GM19324 (cell line): ENCODE data around the gene PAIP1.
"Not testable (repeated sequence)": the region's sequence is repeated elsewhere in the genome, so short reads cannot be mapped to it uniquely, and the experiment has no call there.

Source experiments
- ATAC-seq: cut with Tn5 transposase; IDR thresholded peaks from one replicate; pipeline ENCODE4 v1.9.1; 2021; ENCODE audit warnings: mild to moderate bottlenecking, moderate library complexity; ENCODE audit not compliant: unreplicated experiment, low FRiP score

The PAIP1 gene

GRCh38 chr5:43530648-43531047 lies 26.2 kb downstream of the PAIP1 start:
- no peak for ATAC-seq

- ATAC-seq: no peak
Measured at GRCh38 chr5:43523662-43524072, 33.2 kb downstream of the PAIP1 start.

DNA sequence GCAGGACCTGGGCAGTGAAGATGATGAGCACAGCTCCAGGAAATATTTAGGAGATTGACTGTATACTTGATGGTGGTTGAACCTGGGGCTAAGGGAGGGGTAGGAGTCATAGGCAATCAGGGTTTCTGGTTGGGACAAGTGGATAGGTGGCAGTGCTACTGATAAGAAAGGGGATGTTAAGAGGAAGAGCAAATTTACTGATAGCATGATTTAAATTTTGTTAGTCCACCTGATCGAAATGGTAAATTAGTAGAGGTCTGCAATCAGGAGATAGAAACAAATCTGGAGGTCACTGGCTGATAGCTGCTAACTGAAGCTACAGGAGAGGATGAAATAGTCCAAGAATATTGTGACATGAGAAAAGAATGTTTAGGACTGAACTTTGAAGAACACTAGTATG lies 36.3 kb downstream of the PAIP1 start:
- no peak for ATAC-seq

- ATAC-seq: no peak
Measured at GRCh38 chr5:43515678-43516048, 41.2 kb downstream of the PAIP1 start.

DNA sequence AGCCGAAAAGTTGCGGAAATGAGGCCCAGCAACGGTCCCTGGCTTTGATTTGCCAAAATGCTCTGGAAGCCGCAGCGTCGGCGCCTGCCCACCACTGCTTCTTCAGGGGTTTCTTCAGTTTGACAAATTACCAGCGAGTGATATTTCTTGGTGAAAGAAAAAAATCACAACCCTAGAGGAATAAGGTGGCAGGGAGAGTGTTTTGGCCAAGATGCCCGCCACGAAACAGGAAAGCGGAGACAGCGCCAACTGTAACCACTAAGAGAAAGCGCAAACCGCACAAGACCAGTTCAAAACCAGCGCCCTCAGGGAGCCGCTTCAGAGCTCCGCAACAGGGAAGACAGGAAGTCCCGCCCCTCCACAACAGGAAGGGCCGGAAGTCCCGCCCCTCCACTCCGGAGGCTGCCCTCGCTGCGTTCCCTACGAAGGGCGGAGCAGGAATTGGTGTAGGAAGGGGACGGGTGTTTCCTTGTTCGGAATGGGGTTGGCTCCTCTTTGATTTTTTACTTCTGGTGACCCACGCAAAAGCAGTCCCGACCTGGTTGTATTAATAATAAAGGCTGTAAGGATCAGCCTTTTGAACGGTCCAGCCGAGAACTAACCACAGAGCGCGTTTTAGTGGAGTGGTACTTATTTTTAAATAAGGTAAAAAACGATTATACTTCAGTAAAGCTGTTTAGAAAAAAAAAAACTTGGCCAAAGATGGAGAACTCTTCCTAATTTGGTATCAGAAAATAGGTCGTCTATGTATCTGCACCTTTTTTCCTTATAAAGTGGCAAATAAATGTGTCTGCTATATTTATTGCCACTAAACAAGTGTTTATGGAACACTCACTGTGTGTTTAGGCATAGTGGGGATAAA lies 41.8 kb downstream of the PAIP1 start, which contains the start of gene C5orf34:
TSS of gene C5orf34 (minus strand) at position 333 of the 862 bp plus-strand sequence. CDS start 5,809 bp downstream, outside the sequence.
- ATAC-seq: peak; percentile 99

GRCh38 chr5:43514471-43514815 lies 42.4 kb downstream of the PAIP1 start:
- peak; percentile 22 for ATAC-seq

GRCh38 chr5:43514025-43514424 lies 42.9 kb downstream of the PAIP1 start:
- ATAC-seq: no peak

DNA sequence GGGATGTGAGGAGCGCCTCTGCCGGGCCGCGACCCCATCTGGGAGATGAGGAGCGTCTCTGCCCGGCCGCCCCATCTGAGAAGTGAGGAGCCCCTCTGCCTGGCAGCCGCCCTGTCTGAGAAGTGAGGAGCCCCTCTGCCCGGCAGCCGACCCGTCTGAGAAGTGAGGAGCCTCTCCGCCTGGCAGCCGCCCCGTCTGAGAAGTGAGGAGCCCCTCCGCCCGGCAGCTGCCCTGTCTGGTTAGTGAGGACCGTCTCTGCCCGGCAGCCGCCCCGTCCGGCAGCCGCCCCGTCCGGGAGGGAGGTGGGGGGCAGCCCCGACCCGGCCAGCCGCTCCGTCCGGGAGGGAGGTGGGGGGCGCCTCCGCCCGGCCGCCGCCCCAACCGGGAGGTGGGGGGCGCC lies 45.8 kb downstream of the PAIP1 start:
- ATAC-seq: not testable (repeated sequence)

DNA sequence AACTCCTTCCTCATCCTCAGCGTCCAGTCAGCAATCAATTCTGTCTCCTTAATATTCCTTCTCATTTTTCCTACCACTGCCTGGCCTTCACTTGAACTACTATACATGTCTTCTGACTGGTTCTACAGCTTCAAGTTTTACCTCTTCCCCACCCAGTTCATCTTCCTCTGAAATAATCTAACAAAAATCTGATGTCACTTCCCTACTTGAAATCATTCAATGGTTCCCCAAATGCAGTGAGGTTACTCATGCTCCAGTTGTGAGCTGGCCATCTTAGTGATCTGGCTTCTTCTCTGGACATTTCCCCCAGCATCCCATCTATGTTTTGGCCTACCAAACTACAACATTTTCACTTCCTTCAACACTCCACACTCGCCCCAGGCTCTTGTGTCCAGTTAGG lies 58.3 kb downstream of the PAIP1 start:
- ATAC-seq: no peak

DNA sequence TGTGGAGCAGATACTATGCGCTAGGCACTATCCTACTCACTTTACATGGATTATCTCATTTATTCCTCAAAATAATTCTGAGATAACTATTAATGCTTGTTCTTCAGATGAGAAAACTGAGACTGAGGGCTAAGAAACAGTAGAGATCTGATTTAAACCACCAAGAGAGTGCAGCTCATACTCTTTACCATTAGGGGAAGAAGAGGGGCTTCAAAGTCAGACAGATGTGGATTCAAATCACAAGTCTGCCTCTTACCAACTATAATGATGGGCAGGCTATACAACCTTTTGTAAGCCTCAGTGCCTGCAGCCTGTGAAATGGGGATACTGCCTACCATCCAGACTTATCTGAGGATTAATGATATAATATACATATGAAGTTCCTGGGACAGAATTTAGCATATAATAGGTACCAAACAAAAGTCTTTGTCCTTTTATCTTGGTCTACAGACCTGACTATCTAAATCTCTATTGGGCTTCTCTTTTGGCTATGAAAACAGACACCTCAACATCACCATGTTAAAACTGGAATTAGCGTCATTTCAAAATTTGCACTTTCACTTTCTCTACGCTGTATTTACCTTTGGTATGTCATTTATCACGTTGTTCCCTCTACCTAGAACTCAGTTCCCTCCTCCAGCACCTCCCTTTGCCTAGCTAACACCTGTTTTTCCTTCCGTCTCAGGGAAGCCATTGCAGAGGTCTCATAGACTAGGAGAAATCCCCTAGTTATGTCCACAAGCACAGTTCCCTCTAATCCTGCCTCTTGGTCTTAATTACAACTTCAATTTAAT lies 59.4 kb downstream of the PAIP1 start:
- ATAC-seq: peak; percentile 50

DNA sequence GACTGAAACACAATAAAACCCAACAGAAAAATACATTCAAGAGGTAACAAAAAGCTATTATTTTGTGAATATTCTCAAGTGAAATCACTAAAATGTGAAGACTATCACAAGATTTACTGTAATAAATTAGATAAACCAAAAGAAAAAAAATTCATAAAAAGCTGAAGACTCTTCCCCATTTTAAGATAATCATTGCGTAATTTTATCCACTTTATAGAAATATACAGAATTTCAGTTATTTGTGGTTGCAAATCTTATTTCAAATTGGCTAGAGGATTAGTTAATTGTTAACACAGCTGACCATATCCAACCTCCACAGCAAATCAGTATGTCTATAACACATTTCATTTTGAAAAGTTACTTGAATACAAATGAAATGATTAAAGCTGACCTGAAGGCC lies 65.6 kb downstream of the PAIP1 start:
- no peak for ATAC-seq

GRCh38 chr5:43486353-43486752 lies 70.5 kb downstream of the PAIP1 start:
- no peak for ATAC-seq

DNA sequence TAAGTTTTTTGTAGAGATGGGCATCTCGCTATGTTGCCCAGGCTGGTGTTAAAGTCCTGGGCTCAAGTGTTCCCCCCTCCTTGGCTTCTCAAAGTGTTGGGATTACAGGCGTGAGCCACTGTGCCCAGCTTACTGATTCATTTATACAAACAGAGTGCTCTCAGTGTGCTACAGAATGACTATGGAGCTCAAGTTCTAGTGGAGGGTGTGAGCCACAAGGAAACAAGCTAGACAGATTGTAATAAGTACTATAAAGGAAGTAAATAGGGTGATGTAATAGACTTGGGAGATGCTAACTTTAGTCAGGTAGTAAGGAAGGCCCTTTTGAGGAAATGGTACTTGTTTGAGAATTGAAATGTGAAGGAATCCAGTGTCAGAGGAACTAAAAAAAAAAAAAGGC lies 71.5 kb downstream of the PAIP1 start:
- ATAC-seq: no peak

DNA sequence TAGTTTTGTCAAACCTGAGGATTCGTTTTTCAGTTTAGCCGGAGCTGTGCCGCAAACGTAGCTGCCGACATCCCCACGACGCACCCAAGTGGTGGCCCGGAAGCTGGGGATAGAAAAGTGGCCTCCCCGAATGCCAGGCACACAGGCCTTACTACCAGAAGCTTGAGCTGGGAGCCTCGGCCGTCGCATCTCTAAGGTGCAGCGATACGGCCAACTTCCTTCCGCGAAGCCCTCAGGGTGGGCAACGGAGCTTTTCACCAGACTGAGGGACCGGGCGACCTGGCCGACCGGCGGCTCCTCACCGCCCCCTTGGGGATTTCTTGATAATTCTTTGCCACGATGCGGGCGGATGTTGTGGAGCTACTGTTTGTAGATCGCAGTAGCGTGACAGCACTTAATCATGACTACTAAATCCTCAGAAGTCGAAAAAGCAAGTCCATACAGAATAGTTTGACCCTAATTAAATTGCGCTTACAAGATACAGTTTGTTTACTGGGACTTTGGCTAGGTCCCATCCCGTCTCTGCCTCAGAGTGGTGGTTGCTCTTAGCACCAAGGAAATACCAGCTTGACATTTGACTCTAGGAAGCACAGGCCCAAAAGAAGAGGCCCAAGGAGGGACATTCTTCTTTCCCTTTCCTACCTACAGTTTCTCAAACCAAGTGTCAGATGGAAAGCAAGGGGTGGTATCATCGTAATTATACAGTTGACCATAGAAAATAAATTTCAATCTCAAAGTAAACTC lies 72.6 kb downstream of the PAIP1 start:
- ATAC-seq: peak; percentile 75

DNA sequence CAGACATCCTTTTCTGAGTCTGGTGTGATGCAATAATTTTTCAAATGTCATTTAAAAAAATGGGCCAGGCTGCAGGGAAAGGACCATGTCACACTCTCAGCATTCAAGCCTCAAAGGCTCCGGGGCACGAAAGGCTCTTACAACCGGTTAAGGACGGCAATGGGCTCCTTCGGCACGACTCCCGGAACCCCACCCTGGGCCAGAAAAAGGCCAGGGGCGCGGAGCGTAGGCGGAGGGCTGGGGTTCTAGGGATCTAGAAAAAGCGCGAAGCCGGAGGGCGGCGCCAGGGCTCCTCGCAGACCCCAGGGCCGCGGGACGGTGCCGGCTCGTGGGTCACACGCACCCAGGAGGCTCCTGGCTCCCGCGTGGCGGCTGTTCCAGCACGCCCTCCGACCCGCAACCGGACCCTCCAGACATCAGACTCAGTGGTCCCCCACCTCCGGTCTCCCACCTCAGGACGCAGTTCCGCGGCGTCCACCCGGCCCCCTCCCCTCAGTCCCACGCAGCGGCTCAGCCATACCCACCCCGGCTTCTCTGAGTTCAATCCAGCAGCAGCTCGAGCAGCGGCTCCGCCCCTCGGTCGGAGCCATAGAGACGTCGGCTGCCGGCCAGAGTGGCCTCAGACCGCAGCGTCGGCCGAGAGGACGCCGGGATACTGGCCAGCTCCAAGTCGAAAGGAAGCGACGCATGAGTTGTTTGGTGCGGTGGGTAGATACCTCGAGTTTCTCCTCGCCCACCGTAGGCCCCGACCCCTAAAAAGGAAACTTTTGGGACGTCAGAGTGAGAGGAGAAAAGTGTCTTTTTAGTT lies 73.4 kb downstream of the PAIP1 start, which contains the start of gene TMEM267:
TSS of gene TMEM267 (minus strand) at position 568 of the 808 bp plus-strand sequence. CDS start 29,896 bp downstream, outside the sequence.
- ATAC-seq: peak; percentile 96

DNA sequence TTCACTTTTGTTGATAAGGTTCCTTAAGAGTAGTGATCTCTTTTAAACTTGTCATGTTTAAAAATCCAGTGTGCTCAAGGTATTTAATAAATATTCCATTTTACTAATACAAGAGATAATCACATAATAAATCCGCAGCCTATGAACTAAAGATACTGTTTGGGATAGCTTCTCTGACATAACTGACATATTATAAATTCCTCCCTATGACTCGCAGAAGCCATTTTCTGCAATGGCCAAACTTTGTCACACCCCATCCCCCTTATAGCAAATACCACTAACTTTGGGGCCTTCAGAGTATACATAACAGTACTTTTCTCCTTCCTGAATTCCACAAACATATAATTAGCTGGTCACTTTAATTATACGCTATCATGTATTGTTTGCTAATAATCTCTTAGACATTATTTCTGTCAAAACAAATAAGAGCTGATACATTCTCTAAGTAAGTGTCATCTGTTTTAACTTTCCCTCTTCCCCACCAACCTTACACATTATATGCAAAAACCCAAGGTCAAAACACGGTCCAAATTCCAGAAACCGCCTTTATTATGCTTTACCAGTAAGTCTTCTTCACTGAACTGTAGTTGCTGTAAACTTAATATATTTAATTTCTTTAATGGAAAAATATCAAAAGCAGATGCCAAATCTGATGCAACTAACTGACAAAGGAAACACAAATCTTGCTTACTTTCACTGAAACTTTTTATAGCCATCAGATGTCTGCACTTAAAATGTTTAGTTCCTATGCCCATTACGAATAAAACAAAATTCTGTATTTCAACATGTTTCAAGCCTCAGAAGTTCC lies 74.2 kb downstream of the PAIP1 start:
- no peak for ATAC-seq
